Astrocyte (in vitro differentiated cells and primary cell): ENCODE data around the gene GBE1. TPM values are rescaled to one million over a fixed set of nuclear protein-coding genes. Genes with fewer than 3 reads are reported as not detected.

Experiments used
- DNase-seq: peaks from one replicate; pipeline ENCODE4 v3.0.0-alpha.2; 2010; ENCODE audit warnings: low read depth
- FAIRE-seq: peaks from 2 replicates; lab custom pipeline; 2011; peaks lifted over from hg19 to GRCh38; lab: Jason Lieb, UNC
- H2AFZ ChIP-seq: 2 replicates; pipeline ENCODE4 v1.6.0; 2012; ENCODE audit warnings: low read depth, low read length, inconsistent platforms
- H3K27ac ChIP-seq: 2 replicates; pipeline ENCODE4 v1.5.1; 2011; ENCODE audit warnings: low read depth, low read length, inconsistent platforms
- H3K27me3 ChIP-seq: 2 replicates; pipeline ENCODE4 v1.6.0; 2011; ENCODE audit warnings: low read length, inconsistent platforms; ENCODE audit not compliant: insufficient read depth
- H3K36me3 ChIP-seq: 2 replicates; pipeline ENCODE4 v1.5.1; 2011; ENCODE audit warnings: low read length, inconsistent platforms; ENCODE audit not compliant: insufficient read depth
- H3K4me1 ChIP-seq: 2 replicates; pipeline ENCODE4 v1.5.1; 2011; ENCODE audit warnings: low read length, inconsistent platforms; ENCODE audit not compliant: insufficient read depth
- H3K4me2 ChIP-seq: 2 replicates; pipeline ENCODE4 v1.6.0; 2012; ENCODE audit warnings: low read length, inconsistent platforms
- H3K4me3 ChIP-seq: 2 replicates; pipeline ENCODE4 v1.5.1; 2011; ENCODE audit warnings: low read depth, mild to moderate bottlenecking, low read length, inconsistent platforms; ENCODE audit not compliant: insufficient read depth
- H3K79me2 ChIP-seq: 2 replicates; pipeline ENCODE4 v1.6.0; 2012; ENCODE audit warnings: mild to moderate bottlenecking, low read length, inconsistent platforms; ENCODE audit not compliant: insufficient read depth
- H3K9ac ChIP-seq: 2 replicates; pipeline ENCODE4 v1.6.0; 2012; ENCODE audit warnings: mild to moderate bottlenecking, low read length, inconsistent platforms
- H3K9me3 ChIP-seq: 2 replicates; pipeline ENCODE4 v1.5.1; 2012; ENCODE audit warnings: low read depth, mild to moderate bottlenecking, low read length, inconsistent platforms; ENCODE audit not compliant: insufficient read depth
- H4K20me1 ChIP-seq: 2 replicates; pipeline ENCODE4 v1.6.0; 2012; ENCODE audit warnings: low read length, inconsistent platforms; ENCODE audit not compliant: insufficient read depth
- H3K27ac Mint-ChIP-seq: one replicate; pipeline ENCODE4 v1.8.0; 2021; ENCODE audit warnings: mild to moderate bottlenecking, mixed read lengths; ENCODE audit not compliant: unreplicated experiment
- H3K27me3 Mint-ChIP-seq: one replicate; pipeline ENCODE4 v1.8.0; 2021; ENCODE audit warnings: low read depth, mixed read lengths; ENCODE audit not compliant: unreplicated experiment
- H3K36me3 Mint-ChIP-seq: one replicate; pipeline ENCODE4 v1.8.0; 2021; ENCODE audit warnings: low read depth, mixed read lengths; ENCODE audit not compliant: unreplicated experiment
- H3K4me1 Mint-ChIP-seq: one replicate; pipeline ENCODE4 v1.8.0; 2021; ENCODE audit warnings: low read depth, mixed read lengths; ENCODE audit not compliant: unreplicated experiment
- H3K4me3 Mint-ChIP-seq: one replicate; pipeline ENCODE4 v1.8.0; 2021; ENCODE audit warnings: mild to moderate bottlenecking, moderate library complexity, mixed read lengths; ENCODE audit not compliant: unreplicated experiment
- H3K9me3 Mint-ChIP-seq: one replicate; pipeline ENCODE4 v1.8.0; 2021; ENCODE audit warnings: mild to moderate bottlenecking, mixed read lengths; ENCODE audit not compliant: unreplicated experiment
- EZH2 ChIP-seq: IDR thresholded peaks from 2 replicates; pipeline ENCODE4 v1.6.1; 2012; ENCODE audit warnings: mild to moderate bottlenecking, low read length, inconsistent platforms; ENCODE audit not compliant: insufficient read depth
- total RNA-seq: library from RNA; stranded (reverse); gene quantifications from 2 replicates; pipeline ENCODE4 v1.2.1, GENCODE V29; 2021
- TF ChIP-seq, protein P1 (sequence below): IDR thresholded peaks from 2 replicates; pipeline ENCODE4 v1.5.1; 2011; ENCODE audit warnings: low read depth, mild to moderate bottlenecking, inconsistent platforms, low read length, moderate library complexity; ENCODE audit not compliant: insufficient read depth

The GBE1 gene
- total RNA-seq, 1 donor from 2014 or later: 58.6 TPM

DNA sequence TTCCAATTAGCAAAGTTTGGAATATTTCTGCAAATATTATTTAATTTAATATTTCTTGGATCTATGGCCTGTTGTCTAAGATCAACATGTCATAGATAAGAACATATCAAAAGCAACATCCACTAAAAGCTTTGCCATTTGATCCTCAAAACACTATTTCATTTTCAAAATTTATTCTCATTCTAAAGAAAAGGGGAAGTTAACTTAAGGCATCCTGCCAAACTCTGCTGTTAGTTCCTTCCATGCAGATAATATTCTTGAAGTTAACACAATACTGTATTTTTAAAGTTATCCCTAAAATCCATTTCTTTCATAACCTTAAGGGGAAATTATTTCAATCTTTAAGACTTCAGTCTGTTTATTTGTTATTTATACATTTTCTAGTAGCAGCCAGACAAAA, 28.2 kb upstream of the GBE1 start:
- no peaks in the 10 kb centered on the region for H3K36me3 ChIP-seq
- DNase-seq: no peak
- H3K27ac ChIP-seq: no peak overlapping the region
- no peaks in the 10 kb centered on the region for H3K79me2 ChIP-seq
- H2AFZ ChIP-seq: no peak overlapping the region
- FAIRE-seq: no peak
- no peaks in the 10 kb centered on the region for H3K36me3 Mint-ChIP-seq
- H3K4me1 ChIP-seq: no peaks in the 10 kb centered on the region
- no peak overlapping the region for H3K4me2 ChIP-seq
- no peak overlapping the region for H3K4me3 Mint-ChIP-seq
- H3K27ac Mint-ChIP-seq: no peak overlapping the region
- no peaks in the 10 kb centered on the region for H3K9me3 Mint-ChIP-seq
- no peak overlapping the region for H3K4me3 ChIP-seq
- H3K27me3 ChIP-seq: no peaks in the 10 kb centered on the region
- H4K20me1 ChIP-seq: no peaks in the 10 kb centered on the region
- H3K4me1 Mint-ChIP-seq: no peaks in the 10 kb centered on the region
- no peaks in the 10 kb centered on the region for H3K9me3 ChIP-seq
- TF ChIP-seq EZH2: no peak
- TF ChIP-seq, protein P1, sequence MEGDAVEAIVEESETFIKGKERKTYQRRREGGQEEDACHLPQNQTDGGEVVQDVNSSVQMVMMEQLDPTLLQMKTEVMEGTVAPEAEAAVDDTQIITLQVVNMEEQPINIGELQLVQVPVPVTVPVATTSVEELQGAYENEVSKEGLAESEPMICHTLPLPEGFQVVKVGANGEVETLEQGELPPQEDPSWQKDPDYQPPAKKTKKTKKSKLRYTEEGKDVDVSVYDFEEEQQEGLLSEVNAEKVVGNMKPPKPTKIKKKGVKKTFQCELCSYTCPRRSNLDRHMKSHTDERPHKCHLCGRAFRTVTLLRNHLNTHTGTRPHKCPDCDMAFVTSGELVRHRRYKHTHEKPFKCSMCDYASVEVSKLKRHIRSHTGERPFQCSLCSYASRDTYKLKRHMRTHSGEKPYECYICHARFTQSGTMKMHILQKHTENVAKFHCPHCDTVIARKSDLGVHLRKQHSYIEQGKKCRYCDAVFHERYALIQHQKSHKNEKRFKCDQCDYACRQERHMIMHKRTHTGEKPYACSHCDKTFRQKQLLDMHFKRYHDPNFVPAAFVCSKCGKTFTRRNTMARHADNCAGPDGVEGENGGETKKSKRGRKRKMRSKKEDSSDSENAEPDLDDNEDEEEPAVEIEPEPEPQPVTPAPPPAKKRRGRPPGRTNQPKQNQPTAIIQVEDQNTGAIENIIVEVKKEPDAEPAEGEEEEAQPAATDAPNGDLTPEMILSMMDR: no peak
- no peak overlapping the region for H3K9ac ChIP-seq
- no peaks in the 10 kb centered on the region for H3K27me3 Mint-ChIP-seq

DNA sequence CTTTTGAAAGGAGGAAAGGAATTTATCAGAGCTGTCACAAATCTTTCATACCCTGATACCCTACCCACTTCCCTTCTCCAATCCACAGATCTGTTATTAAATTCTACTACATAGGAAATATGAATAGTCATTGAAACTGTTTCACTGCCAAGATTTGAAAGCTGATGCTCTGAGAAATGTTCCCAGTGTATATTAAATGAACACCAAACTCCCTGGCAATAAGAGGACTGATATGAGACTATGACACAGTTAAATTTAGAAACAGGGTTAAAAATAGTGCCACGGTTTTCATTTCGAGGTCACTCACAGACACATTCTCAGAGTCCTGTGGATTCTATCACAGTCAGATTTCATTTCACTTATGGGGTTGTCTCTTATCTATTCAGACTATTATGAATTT, 27.2 kb upstream of the GBE1 start:
- no peak overlapping the region for H3K4me3 ChIP-seq
- Mint-ChIP-seq H3K4me3 (no peak overlapping the region), H3K9me3 (no peaks in the 10 kb centered on the region), H3K27me3 (no peaks in the 10 kb centered on the region), H3K27ac (no peak overlapping the region), H3K4me1 (no peaks in the 10 kb centered on the region), H3K36me3 (no peaks in the 10 kb centered on the region)
- no peaks in the 10 kb centered on the region for H3K79me2 ChIP-seq
- H3K4me2 ChIP-seq: no peak overlapping the region
- H3K36me3 ChIP-seq: no peaks in the 10 kb centered on the region
- TF ChIP-seq EZH2: no peak
- TF ChIP-seq, protein P1: no peak
- H4K20me1 ChIP-seq: no peaks in the 10 kb centered on the region
- H3K9ac ChIP-seq: no peak overlapping the region
- H3K27me3 ChIP-seq: no peaks in the 10 kb centered on the region
- H3K4me1 ChIP-seq: no peaks in the 10 kb centered on the region
- no peak for FAIRE-seq
- no peak overlapping the region for H3K27ac ChIP-seq
- no peak for DNase-seq
- no peaks in the 10 kb centered on the region for H3K9me3 ChIP-seq
- no peak overlapping the region for H2AFZ ChIP-seq

DNA sequence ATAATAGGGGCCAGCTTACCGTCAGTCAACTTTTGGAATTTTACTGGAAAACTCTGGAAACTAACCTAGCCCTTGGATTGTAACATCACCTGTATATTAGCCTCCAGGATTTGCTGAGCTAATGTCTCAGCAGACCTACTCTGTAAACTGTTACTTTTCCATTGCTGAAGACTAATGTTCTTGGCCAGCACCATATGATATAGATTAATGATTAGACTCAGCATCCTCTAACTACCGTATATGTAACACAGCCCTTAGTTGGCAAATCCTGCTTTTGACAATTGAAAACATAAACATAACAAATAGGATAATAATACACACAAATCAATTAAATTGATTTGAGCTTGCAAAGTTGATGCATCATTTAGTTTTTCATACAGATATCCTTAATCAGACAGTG, 26.6 kb upstream of the GBE1 start:
- no peaks in the 10 kb centered on the region for H3K79me2 ChIP-seq
- H3K4me2 ChIP-seq: no peak overlapping the region
- no peaks in the 10 kb centered on the region for H3K27me3 ChIP-seq
- no peak for TF ChIP-seq EZH2
- TF ChIP-seq, protein P1: no peak
- Mint-ChIP-seq H3K4me3 (no peak overlapping the region), H3K9me3 (no peaks in the 10 kb centered on the region), H3K4me1 (no peaks in the 10 kb centered on the region), H3K36me3 (no peaks in the 10 kb centered on the region), H3K27me3 (no peaks in the 10 kb centered on the region), H3K27ac (no peak overlapping the region)
- DNase-seq: no peak
- H2AFZ ChIP-seq: no peak overlapping the region
- H3K9me3 ChIP-seq: no peaks in the 10 kb centered on the region
- no peaks in the 10 kb centered on the region for H3K4me1 ChIP-seq
- no peaks in the 10 kb centered on the region for H3K36me3 ChIP-seq
- H3K4me3 ChIP-seq: no peak overlapping the region
- no peaks in the 10 kb centered on the region for H4K20me1 ChIP-seq
- no peak overlapping the region for H3K27ac ChIP-seq
- H3K9ac ChIP-seq: no peak overlapping the region
- FAIRE-seq: no peak
